ENCODE data around the gene TSR2.
"Not testable (repeated sequence)": the region's sequence is repeated elsewhere in the genome, so short reads cannot be mapped to it uniquely, and the experiment has no call there.

TSR2 gene

GRCh38 chrX:54484666-54485065 is 44.5 kb downstream of the TSR2 start:
- no peak for DNase-seq (ENCODE audit: low read depth)
- no peak overlapping the region for H3K4me3 ChIP-seq (ENCODE audit: low read depth, low read length)
- in situ Hi-C loops (cut with HindIII; ENCODE audit: low sequenced_read_pairs): no loop called here
- no peak for TF ChIP-seq CTCF (IDR thresholded peaks at IDR 0.05; ENCODE audit: low read depth, low read length, missing control alignments)

GRCh38 chrX:54489819-54490218 is 49.6 kb downstream of the TSR2 start:
- in situ Hi-C loops (cut with HindIII; ENCODE audit: low sequenced_read_pairs); DNase-seq (ENCODE audit: low read depth); H3K4me3 ChIP-seq (ENCODE audit: low read depth, low read length): not testable (repeated sequence)

GRCh38 chrX:54492340-54492739 is 52.1 kb downstream of the TSR2 start:
- in situ Hi-C loops (cut with HindIII; ENCODE audit: low sequenced_read_pairs): no loop called here
- TF ChIP-seq CTCF (IDR thresholded peaks at IDR 0.05; ENCODE audit: low read depth, low read length, missing control alignments): no peak
- no peak overlapping the region for H3K4me3 ChIP-seq (ENCODE audit: low read depth, low read length)
- DNase-seq (ENCODE audit: low read depth): no peak

- peak overlapping the region; percentile 57 for H3K4me3 ChIP-seq (ENCODE audit: low read depth, low read length)
- DNase-seq (ENCODE audit: low read depth): no peak
- in situ Hi-C loops (cut with HindIII; ENCODE audit: low sequenced_read_pairs): no loop called here
- no peak for TF ChIP-seq CTCF (IDR thresholded peaks at IDR 0.05; ENCODE audit: low read depth, low read length, missing control alignments)
Observed at GRCh38 chrX:54494166-54494988, 54.2 kb downstream of the TSR2 start.
